Large intestine (tissue), 3 donors: ENCODE measurements around the gene RPS6KA3. TPM values are rescaled to one million over a fixed set of nuclear protein-coding genes. Genes with fewer than 3 reads are reported as not detected.

ENCODE experiments used
- DNase-seq, 2 donors: peaks; one replicate each; pipeline versions ENCODE4 v3.0.0 to v3.0.0-alpha.2; 2013
- H3K27ac ChIP-seq: one replicate; pipeline ENCODE4 v1.5.1; 2013; ENCODE audit warnings: low read length
- H3K27me3 ChIP-seq: 2 replicates; pipeline ENCODE4 v1.6.1; 2013; ENCODE audit warnings: low read length; ENCODE audit not compliant: control insufficient read depth, insufficient read depth
- H3K36me3 ChIP-seq: 2 replicates; pipeline ENCODE4 v1.6.1; 2013; ENCODE audit warnings: low read length; ENCODE audit not compliant: control insufficient read depth, insufficient read depth
- H3K4me1 ChIP-seq: one replicate; pipeline ENCODE4 v1.6.1; 2013; ENCODE audit warnings: low read length; ENCODE audit not compliant: control insufficient read depth, insufficient read depth
- H3K4me3 ChIP-seq: one replicate; pipeline ENCODE4 v1.5.1; 2013; ENCODE audit warnings: low read length
- H3K9me3 ChIP-seq: one replicate; pipeline ENCODE4 v1.6.1; 2013; ENCODE audit warnings: mild to moderate bottlenecking, low read depth, low read length, moderate library complexity; ENCODE audit not compliant: control insufficient read depth
- WGBS: methylation state at CpG from one replicate; pipeline ENCODE4 v1.1.5; 2013; ENCODE audit warnings: low lambda C conversion rate; ENCODE audit not compliant: insufficient coverage; 5-methylcytosine and 5-hydroxymethylcytosine counted together
- polyA plus RNA-seq: library from polyadenylated mRNA; unstranded; fragments of 120-200 nt; gene quantifications from one replicate; pipeline ENCODE4 v1.2.1, GENCODE V29; 2013

Gene RPS6KA3
- polyA plus RNA-seq, 1 donor = 43.2 TPM

DNA sequence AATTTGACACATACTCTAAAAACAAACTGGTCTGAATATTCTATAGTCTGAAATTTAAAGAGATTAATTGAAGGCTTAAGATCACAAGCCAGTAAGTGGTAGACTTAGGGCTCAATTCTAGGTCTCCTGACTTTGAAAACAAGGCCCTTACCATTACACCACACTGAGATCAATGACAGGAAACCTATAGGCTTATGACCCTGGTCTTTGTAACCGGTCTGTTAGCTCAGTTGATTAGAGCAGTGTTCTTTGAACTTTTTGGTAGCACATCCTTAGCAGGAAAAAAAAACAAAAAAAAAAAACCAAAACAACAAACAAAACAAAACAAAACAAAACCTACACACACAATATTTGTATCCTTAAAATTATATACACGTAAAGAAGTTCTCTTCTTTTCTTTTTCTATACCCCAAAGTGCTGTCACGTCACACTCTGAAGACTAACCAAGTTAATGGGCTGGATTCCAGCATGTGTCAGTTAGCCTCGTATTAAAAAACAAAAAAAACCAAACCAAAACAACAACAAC, 55.4 kb downstream of the RPS6KA3 start:
- no peak overlapping the region for H3K4me3 ChIP-seq
- peak in 1 of 2 donors; percentile 41 for DNase-seq
- peak overlapping the region; percentile 51 for H3K27ac ChIP-seq
- WGBS = no CpG with 5 or more reads among the region's 4 CpGs
- H3K36me3 ChIP-seq = peaks cover 16% of the 10 kb centered on the region
- no peaks in the 10 kb centered on the region for H3K27me3 ChIP-seq
- peaks cover 2% of the 10 kb centered on the region for H3K4me1 ChIP-seq
- H3K9me3 ChIP-seq = no peaks in the 10 kb centered on the region

DNA sequence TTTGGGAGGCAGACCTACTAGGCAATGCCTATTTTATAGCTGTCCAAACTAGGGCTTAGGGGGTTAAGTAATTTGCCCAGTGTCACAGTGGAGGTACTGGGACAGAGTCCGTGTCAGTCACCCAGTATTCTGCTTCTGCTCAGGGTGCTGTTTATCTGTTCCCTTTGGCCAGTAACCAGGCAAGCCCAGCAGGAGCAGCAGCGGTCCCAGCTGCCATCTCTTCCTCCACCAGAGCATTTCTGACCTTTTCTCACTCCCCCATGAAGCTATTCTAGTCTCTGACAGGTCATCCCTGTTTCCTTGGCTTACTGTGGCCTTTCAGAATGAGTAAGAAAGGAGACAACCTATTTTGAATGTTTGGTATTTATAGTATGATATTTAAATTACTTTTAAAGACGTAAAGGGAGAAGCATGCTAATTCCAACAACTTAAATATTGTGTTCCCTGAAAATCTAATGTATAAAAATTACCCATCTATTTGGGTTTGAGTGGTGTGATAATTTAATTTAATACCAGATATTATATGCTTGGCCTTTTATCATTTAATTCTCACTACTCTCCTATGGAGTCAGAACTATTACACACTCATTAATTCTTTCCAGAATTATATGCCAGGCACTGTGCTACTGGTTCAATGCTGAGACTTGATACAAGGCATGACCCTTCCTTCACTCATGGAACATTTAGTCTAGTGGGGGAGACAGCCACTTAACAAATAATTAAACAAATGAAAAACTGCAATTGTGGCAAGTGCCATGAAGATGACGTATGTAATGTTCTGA, 60.6 kb downstream of the RPS6KA3 start:
- H3K27ac ChIP-seq = no peak overlapping the region
- H3K9me3 ChIP-seq = no peaks in the 10 kb centered on the region
- 100% methylated on average over 1 of the region's 4 CpGs for WGBS
- H3K36me3 ChIP-seq = peaks cover 23% of the 10 kb centered on the region
- H3K4me3 ChIP-seq = no peak overlapping the region
- DNase-seq = no peak
- H3K4me1 ChIP-seq = no peaks in the 10 kb centered on the region
- no peaks in the 10 kb centered on the region for H3K27me3 ChIP-seq

GRCh38 chrX:20204351-20204750, 62.4 kb downstream of the RPS6KA3 start:
- Histone ChIP-seq H3K9me3 (no peaks in the 10 kb centered on the region), H3K27ac (no peak overlapping the region), H3K4me3 (no peak overlapping the region), H3K4me1 (no peaks in the 10 kb centered on the region), H3K36me3 (peaks cover 26% of the 10 kb centered on the region), H3K27me3 (no peaks in the 10 kb centered on the region)
- DNase-seq = no peak
- WGBS = no CpG with 5 or more reads among the region's 6 CpGs

DNA sequence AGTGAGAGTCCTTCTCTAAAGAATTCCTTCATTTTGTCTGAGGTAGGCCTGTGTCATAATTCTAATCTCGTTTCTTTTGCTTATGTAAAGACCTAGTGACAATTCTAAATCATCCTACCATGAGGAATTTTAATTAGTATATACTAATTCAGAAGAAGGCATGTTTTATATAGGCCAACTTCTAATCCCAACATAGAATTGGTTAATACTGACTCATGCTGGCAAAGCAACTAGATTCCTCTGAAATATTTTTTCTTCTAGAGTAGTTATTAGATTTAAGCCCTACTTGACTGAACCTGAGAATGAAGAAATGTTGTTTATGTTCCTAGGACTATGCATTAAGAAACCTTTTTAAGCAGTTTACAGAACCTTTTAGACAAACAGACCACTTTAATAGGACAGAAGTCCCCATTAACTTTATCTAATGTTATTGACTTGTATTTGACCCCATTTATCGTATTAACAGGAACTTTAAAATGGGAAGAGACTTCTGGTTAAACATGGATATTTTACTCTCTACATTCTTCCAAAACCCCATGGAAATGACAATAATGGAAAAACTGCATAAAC, 69.0 kb downstream of the RPS6KA3 start:
- no peaks in the 10 kb centered on the region for H3K9me3 ChIP-seq
- no peaks in the 10 kb centered on the region for H3K4me1 ChIP-seq
- H3K36me3 ChIP-seq = peaks cover 8% of the 10 kb centered on the region
- 100% methylated on average over 1 of the region's 2 CpGs for WGBS
- H3K27me3 ChIP-seq = no peaks in the 10 kb centered on the region
- DNase-seq = no peak
- H3K4me3 ChIP-seq = no peak overlapping the region
- H3K27ac ChIP-seq = no peak overlapping the region

- no peak overlapping the region for H3K27ac ChIP-seq
- H3K9me3 ChIP-seq = no peaks in the 10 kb centered on the region
- no peak for DNase-seq
- no peaks in the 10 kb centered on the region for H3K27me3 ChIP-seq
- H3K4me1 ChIP-seq = no peaks in the 10 kb centered on the region
- H3K36me3 ChIP-seq = peaks cover 18% of the 10 kb centered on the region
- no peak overlapping the region for H3K4me3 ChIP-seq
Observed at GRCh38 chrX:20189171-20189570, 77.5 kb downstream of the RPS6KA3 start.

DNA sequence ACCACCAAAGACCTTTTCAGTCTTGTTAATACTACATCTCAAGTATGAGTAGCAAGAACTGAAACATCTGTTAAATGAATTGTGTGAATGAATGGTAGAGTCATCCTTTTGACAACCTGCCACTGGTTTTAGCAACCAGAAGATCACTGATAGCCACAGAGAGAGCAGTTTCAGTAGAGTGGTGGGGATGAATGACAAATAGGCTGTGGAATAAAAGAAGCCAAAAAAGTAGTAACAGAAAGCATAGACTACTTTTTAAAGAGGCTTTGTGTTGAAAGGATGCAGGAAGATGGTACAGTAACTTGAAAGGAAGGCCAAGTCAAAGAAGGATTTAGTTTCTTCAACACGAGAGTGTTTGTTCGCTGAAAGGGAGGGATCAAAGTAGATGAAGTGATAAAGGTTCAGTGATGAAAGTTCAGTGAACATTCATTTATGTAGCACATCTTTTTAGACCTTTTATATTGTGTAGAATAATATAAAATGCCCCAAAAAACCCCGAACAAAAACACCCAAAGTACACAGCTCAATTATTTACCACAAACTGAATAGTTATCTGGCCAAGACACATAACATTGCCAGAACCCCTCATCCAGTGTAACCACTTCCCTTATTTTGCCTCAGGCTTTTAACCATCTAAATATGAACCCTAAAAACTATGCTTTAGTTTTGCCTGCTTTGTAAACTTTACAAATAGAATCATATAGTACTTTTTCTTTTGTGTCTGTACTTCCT, 84.9 kb downstream of the RPS6KA3 start:
- H3K27ac ChIP-seq = no peak overlapping the region
- no peaks in the 10 kb centered on the region for H3K27me3 ChIP-seq
- peaks cover 7% of the 10 kb centered on the region for H3K36me3 ChIP-seq
- WGBS = 86% methylated on average over 2 of the region's 3 CpGs
- no peak for DNase-seq
- H3K4me3 ChIP-seq = no peak overlapping the region
- no peaks in the 10 kb centered on the region for H3K4me1 ChIP-seq
- no peaks in the 10 kb centered on the region for H3K9me3 ChIP-seq

DNA sequence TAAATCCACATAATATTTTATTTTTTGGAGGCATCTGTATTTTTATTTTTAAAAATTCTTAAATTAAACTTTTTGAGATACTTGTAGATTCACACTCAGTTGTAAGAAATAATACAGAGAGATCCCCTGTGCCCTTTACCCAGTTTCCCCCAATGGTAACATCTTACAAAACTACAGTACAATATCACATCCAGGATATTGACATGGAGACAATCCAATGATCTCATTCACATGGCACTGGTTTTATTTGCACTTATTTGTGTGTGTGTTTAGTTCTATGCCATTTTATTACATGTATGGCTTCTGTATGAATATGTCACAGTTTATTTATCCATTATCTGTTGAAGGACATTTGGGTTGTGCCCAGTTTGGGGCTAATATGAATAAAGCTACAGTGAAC, 89.6 kb downstream of the RPS6KA3 start:
- DNase-seq = no peak
- Histone ChIP-seq H3K36me3 (peaks cover 16% of the 10 kb centered on the region), H3K4me1 (no peaks in the 10 kb centered on the region), H3K27ac (no peak overlapping the region), H3K27me3 (no peaks in the 10 kb centered on the region), H3K9me3 (no peaks in the 10 kb centered on the region), H3K4me3 (no peak overlapping the region)

GRCh38 chrX:20173856-20174255, 92.9 kb downstream of the RPS6KA3 start:
- peaks cover 23% of the 10 kb centered on the region for H3K36me3 ChIP-seq
- H3K27ac ChIP-seq = no peak overlapping the region
- no CpG with 5 or more reads among the region's 2 CpGs for WGBS
- no peaks in the 10 kb centered on the region for H3K27me3 ChIP-seq
- H3K9me3 ChIP-seq = no peaks in the 10 kb centered on the region
- no peak overlapping the region for H3K4me3 ChIP-seq
- no peak for DNase-seq
- no peaks in the 10 kb centered on the region for H3K4me1 ChIP-seq

GRCh38 chrX:20173313-20173712, 93.4 kb downstream of the RPS6KA3 start:
- no peaks in the 10 kb centered on the region for H3K27me3 ChIP-seq
- H3K27ac ChIP-seq = no peak overlapping the region
- no peaks in the 10 kb centered on the region for H3K9me3 ChIP-seq
- no CpG with 5 or more reads among the region's 2 CpGs for WGBS
- no peaks in the 10 kb centered on the region for H3K4me1 ChIP-seq
- no peak overlapping the region for H3K4me3 ChIP-seq
- no peak for DNase-seq
- H3K36me3 ChIP-seq = peaks cover 26% of the 10 kb centered on the region

DNA sequence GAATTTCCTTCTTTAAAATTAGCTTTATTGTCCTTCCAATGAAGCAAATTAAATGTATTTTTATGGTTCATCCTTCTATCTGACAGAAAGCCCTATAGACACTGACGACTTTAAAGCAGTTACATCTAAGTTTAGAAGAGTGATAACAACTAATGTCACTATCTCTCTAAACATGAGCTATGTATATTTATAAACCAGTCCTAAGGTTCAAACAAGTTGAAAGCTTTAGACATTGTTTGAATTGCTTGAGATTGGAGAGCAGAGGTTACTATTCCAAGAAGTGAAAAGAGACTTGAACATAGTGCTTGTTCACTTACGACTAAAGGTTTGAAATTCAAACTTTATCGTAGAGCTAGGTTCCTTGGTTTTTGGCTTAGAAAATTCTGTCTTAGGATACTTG, 94.8 kb downstream of the RPS6KA3 start:
- no peak for DNase-seq
- WGBS = 60% methylated on average over 1 of the region's 3 CpGs
- Histone ChIP-seq H3K9me3 (no peaks in the 10 kb centered on the region), H3K4me1 (no peaks in the 10 kb centered on the region), H3K27ac (no peak overlapping the region), H3K36me3 (peaks cover 34% of the 10 kb centered on the region), H3K4me3 (no peak overlapping the region), H3K27me3 (no peaks in the 10 kb centered on the region)
